Mesodermal cell (in vitro differentiated cells): ENCODE measurements around the gene WHAMM.

Experiments
- H3K27ac ChIP-seq: 2 replicates; pipeline ENCODE4 v1.7.0; 2013; ENCODE audit warnings: mild to moderate bottlenecking, low read depth, low read length, moderate library complexity; ENCODE audit not compliant: severe bottlenecking
- H3K36me3 ChIP-seq: 2 replicates; pipeline ENCODE4 v1.7.1; 2013; ENCODE audit warnings: mild to moderate bottlenecking, low read length, moderate library complexity; ENCODE audit not compliant: control insufficient read depth, insufficient read depth
- H3K4me1 ChIP-seq: one replicate; pipeline ENCODE4 v1.7.1; 2013; ENCODE audit warnings: mild to moderate bottlenecking, low read length; ENCODE audit not compliant: insufficient read depth, control insufficient read depth, poor library complexity, severe bottlenecking
- H3K4me3 ChIP-seq: 2 replicates; pipeline ENCODE4 v1.7.0; 2013; ENCODE audit warnings: low read length, control low read depth, mild to moderate bottlenecking; ENCODE audit not compliant: insufficient read depth, poor library complexity, severe bottlenecking; ENCODE audit errors: extremely low read depth
- H3K9me3 ChIP-seq: 2 replicates; pipeline ENCODE4 v1.7.1; 2013; ENCODE audit warnings: mild to moderate bottlenecking, low read length, moderate library complexity; ENCODE audit not compliant: control insufficient read depth
- WGBS, 2 experiments: methylation state at CpG; one replicate each; pipeline ENCODE4 v1.1.5; 2013; ENCODE audit warnings: missing lambda C conversion rate in 2 of 2; ENCODE audit not compliant: insufficient coverage in 2 of 2; 5-methylcytosine and 5-hydroxymethylcytosine counted together

The WHAMM gene

DNA sequence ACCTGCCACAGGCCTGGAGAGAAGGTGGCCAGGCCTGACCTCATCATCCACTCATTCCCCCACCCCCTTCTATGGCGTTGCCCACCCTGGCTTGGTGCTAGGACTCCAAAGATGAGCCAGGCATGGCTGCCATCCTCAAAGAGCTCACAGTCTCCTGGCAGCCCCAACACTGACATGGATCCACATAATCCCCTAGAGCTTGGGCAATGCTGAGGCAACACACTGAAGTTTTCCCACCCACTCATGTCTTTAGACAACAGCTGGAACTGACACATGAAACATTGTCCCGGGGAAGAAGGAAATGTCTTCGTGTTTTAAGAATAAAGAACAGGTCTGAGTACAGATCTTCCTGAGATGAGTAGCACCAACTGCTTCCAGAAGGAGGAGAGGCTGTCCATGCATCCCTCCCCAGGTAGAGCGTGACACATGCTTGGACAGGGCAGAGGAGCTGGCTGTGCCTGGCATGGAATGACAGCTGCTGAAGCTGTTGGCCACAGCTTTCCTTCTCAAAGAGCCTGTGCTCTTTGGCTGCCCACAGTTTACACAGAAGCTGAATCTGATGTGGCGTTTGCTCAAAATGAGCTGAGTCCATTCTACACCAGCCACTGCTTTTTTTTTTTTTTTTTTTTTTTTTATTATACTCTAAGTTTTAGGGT lies 73.0 kb downstream of the WHAMM start:
- 63 to 78% methylated on average over 3 to 4 of the region's 5 CpGs for WGBS, 2 experiments
- Histone ChIP-seq H3K36me3 (no peaks in the 10 kb centered on the region), H3K4me1 (no peaks in the 10 kb centered on the region), H3K27ac (no peak overlapping the region), H3K9me3 (no peaks in the 10 kb centered on the region), H3K4me3 (no peak overlapping the region)
